A673 (cell line): Measurements from ENCODE around the gene PNMT. TPM values are rescaled to one million over a fixed set of nuclear protein-coding genes. Genes with fewer than 3 reads are reported as not detected.

Experiments
- BruUV-seq: library from RNA; stranded (reverse); fragments of 400-500 nt; replicated peaks from 2 replicates; lab custom pipeline; 2021; lab: Mats Ljungman, UMichigan
- CTCF ChIA-PET: fragments of 300-600 bp; sonication (Branson Sonifier 250); formaldehyde crosslinking; loops from one replicate; lab custom pipeline; 2022; ENCODE audit warnings: antibody characterized with exemption; lab: Charles Lee
- POLR2A ChIA-PET: fragments of 300-600 bp; sonication (Branson Sonifier 250); formaldehyde crosslinking; loops from one replicate; lab custom pipeline; 2022; ENCODE audit warnings: antibody characterized with exemption; ENCODE audit not compliant: low non-redundant PET; lab: Charles Lee
- DNase-seq: peaks from one replicate; pipeline ENCODE4 v3.0.0-alpha.2; 2015; ENCODE audit warnings: low spot score
- H3K27ac ChIP-seq: fragments of 200-600 bp; sonication (generic); 2 replicates; pipeline ENCODE4 v1.5.1; 2016; ENCODE audit warnings: mixed run types, low read depth, mild to moderate bottlenecking, mixed read lengths, antibody characterized with exemption, low read length; ENCODE audit not compliant: poor library complexity, severe bottlenecking
- H3K27me3 ChIP-seq: fragments of 200-600 bp; sonication (generic); replicated peaks from 2 replicates; pipeline ENCODE4 v1.6.1; 2017; ENCODE audit warnings: mixed run types, low read depth, mild to moderate bottlenecking, mixed read lengths, antibody characterized with exemption, low read length; ENCODE audit not compliant: insufficient read depth, poor library complexity
- H3K36me3 ChIP-seq: fragments of 200-600 bp; sonication (generic); 2 replicates; pipeline ENCODE4 v1.6.1; 2016; ENCODE audit warnings: mixed run types, mild to moderate bottlenecking, mixed read lengths, antibody characterized with exemption, low read length; ENCODE audit not compliant: insufficient read depth, poor library complexity, severe bottlenecking
- H3K4me1 ChIP-seq: fragments of 200-600 bp; sonication (generic); 2 replicates; pipeline ENCODE4 v1.6.1; 2017; ENCODE audit warnings: mixed run types, mild to moderate bottlenecking, mixed read lengths, antibody characterized with exemption, low read length; ENCODE audit not compliant: insufficient read depth, poor library complexity, severe bottlenecking
- H3K4me3 ChIP-seq: fragments of 200-600 bp; sonication (generic); 2 replicates; pipeline ENCODE4 v1.5.1; 2016; ENCODE audit warnings: low read depth, mixed run types, mild to moderate bottlenecking, mixed read lengths, low read length; ENCODE audit not compliant: poor library complexity, severe bottlenecking
- H3K9me3 ChIP-seq: fragments of 200-600 bp; sonication (generic); 2 replicates; pipeline ENCODE4 v1.6.1; 2016; ENCODE audit warnings: mixed run types, low read depth, mild to moderate bottlenecking, mixed read lengths, antibody characterized with exemption, low read length; ENCODE audit not compliant: poor library complexity, severe bottlenecking
- CTCF ChIP-seq: fragments of 300-800, 200-600 bp; sonication (generic); conservative IDR thresholded peaks from 2 replicates; pipeline ENCODE4 v1.5.1; 2017; ENCODE audit warnings: low read depth, mild to moderate bottlenecking, antibody characterized with exemption, low read length, moderate library complexity, mixed read lengths
- EZH2 ChIP-seq: fragments of 200-600 bp; sonication (generic); IDR thresholded peaks from 2 replicates; pipeline ENCODE4 v1.6.1; 2017; ENCODE audit warnings: borderline replicate concordance, low read depth, mild to moderate bottlenecking, mixed read lengths, antibody characterized with exemption, low read length; ENCODE audit not compliant: poor library complexity, severe bottlenecking
- intact Hi-C: fragments of 100-400 bp; cut with micrococcal nuclease; formaldehyde crosslinking; loops from one replicate; pipeline ENCODE4 v1.10.0; 2022; ENCODE audit not compliant: unreplicated experiment
- total RNA-seq: library from RNA; stranded (reverse); gene quantifications from 2 replicates; pipeline ENCODE4 v1.2.3, GENCODE V29; 2021

Gene PNMT
- total RNA-seq, 1 experiment from 2014 or later, result not detected

- DNase-seq, result no peak
- Histone ChIP-seq H3K36me3 (no peaks in the 10 kb centered on the region), H3K27me3 (no peaks in the 10 kb centered on the region), H3K4me1 (no peaks in the 10 kb centered on the region), H3K9me3 (no peaks in the 10 kb centered on the region), H3K27ac (no peak overlapping the region), H3K4me3 (no peak overlapping the region)
- ChIA-PET POLR2A (no interaction called here), CTCF (no interaction called here)
- TF ChIP-seq CTCF, result no peak
- no TSS peak for BruUV-seq
- intact Hi-C loops, result no loop called here
Measured at GRCh38 chr17:39704821-39705551, 36.7 kb downstream of the PNMT start.

GRCh38 chr17:39705786-39706348 lies 37.6 kb downstream of the PNMT start:
- ChIA-PET POLR2A (no interaction called here), CTCF (no interaction called here)
- H3K9me3 ChIP-seq, result no peaks in the 10 kb centered on the region
- no peak overlapping the region for H3K27ac ChIP-seq
- H3K4me1 ChIP-seq, result no peaks in the 10 kb centered on the region
- TF ChIP-seq CTCF, result no peak
- TF ChIP-seq EZH2, result no peak
- no peaks in the 10 kb centered on the region for H3K36me3 ChIP-seq
- intact Hi-C loops, result no loop called here
- DNase-seq, result no peak
- no peaks in the 10 kb centered on the region for H3K27me3 ChIP-seq
- no TSS peak for BruUV-seq
- H3K4me3 ChIP-seq, result no peak overlapping the region

GRCh38 chr17:39706383-39706782 lies 38.1 kb downstream of the PNMT start:
- no TSS peak for BruUV-seq
- no peak overlapping the region for H3K4me3 ChIP-seq
- intact Hi-C loops, result no loop called here
- no peak for DNase-seq
- no peak for TF ChIP-seq EZH2
- H3K9me3 ChIP-seq, result no peaks in the 10 kb centered on the region
- POLR2A ChIA-PET, result no interaction called here
- H3K36me3 ChIP-seq, result no peaks in the 10 kb centered on the region
- no peaks in the 10 kb centered on the region for H3K27me3 ChIP-seq
- CTCF ChIA-PET, result no interaction called here
- H3K27ac ChIP-seq, result no peak overlapping the region
- H3K4me1 ChIP-seq, result no peaks in the 10 kb centered on the region
